Measurements from ENCODE around the gene DDA1. TPM values are rescaled to one million over a fixed set of nuclear protein-coding genes. Genes with fewer than 3 reads are reported as not detected.

The DDA1 gene
- total RNA-seq, 2 donors from 2014 or later = 8.9 to 13.5 TPM

DNA sequence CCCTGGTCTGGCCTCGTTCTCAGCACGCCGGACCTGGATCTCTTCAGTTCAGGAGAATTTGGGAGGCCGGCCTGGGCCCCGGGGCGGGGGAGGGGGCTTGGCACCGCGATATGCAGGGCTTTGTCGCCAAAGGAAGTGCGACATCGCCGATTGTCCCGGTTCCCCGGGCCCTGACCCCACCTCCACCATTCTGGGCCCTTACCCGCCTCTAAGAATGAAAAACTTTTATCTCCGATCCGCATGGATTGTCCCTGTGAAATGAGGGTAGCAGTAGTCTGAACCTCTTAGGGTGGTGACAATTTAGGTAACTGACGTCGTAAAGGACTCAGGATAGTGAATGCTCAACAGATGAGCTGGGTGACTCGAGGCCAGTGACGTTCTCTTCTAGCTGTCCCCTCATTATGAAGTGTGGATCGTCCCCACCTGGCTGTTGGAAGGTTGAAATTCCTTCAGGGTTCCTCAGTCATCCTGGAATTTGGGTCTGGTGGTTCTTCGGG lies 650 bp downstream of the DDA1 start:
- peak overlapping the region; percentile 35 to 62 for H3K27ac ChIP-seq
- ATAC-seq (ENCODE audit: insufficient number of reproducible peaks, low FRiP score, low read depth) = no peak
- H3K36me3 ChIP-seq = peaks cover 9% of the 10 kb centered on the region
- H3K27me3 ChIP-seq (replicated peaks; ENCODE audit: insufficient read depth) = no peaks in the 10 kb centered on the region
- DNase-seq (ENCODE audit: low spot score) = no peak
- TF ChIP-seq CTCF (IDR thresholded peaks at IDR 0.05) = no peak
- H3K4me1 ChIP-seq (ENCODE audit: control insufficient read depth in 1 of 2, low read depth in 2 of 2) = peaks cover 23 to 50% of the 10 kb centered on the region in 2 donors
- peak overlapping the region; percentile 91 for H3K4me3 ChIP-seq
- H3K9me3 ChIP-seq = no peaks in the 10 kb centered on the region

- Histone ChIP-seq H3K36me3 (peaks cover 18% of the 10 kb centered on the region), H3K4me1 (ENCODE audit: control insufficient read depth in 1 of 2, low read depth in 2 of 2) (peaks cover 18 to 38% of the 10 kb centered on the region in 2 donors), H3K27ac (no peak overlapping the region), H3K9me3 (no peaks in the 10 kb centered on the region), H3K4me3 (no peak overlapping the region), H3K27me3 (replicated peaks; ENCODE audit: insufficient read depth) (no peaks in the 10 kb centered on the region)
- ATAC-seq (ENCODE audit: insufficient number of reproducible peaks, low FRiP score, low read depth) (no peak), DNase-seq (ENCODE audit: low spot score) (no peak)
- no peak for TF ChIP-seq CTCF (IDR thresholded peaks at IDR 0.05)
Measured at GRCh38 chr19:17311455-17312188, 2.3 kb downstream of the DDA1 start.

- peaks cover 18% of the 10 kb centered on the region for H3K36me3 ChIP-seq
- H3K4me3 ChIP-seq = no peak overlapping the region
- no peaks in the 10 kb centered on the region for H3K9me3 ChIP-seq
- peaks cover 16 to 32% of the 10 kb centered on the region in 2 donors for H3K4me1 ChIP-seq (ENCODE audit: control insufficient read depth in 1 of 2, low read depth in 2 of 2)
- DNase-seq (ENCODE audit: low spot score) (no peak), ATAC-seq (ENCODE audit: insufficient number of reproducible peaks, low FRiP score, low read depth) (no peak)
- no peaks in the 10 kb centered on the region for H3K27me3 ChIP-seq (replicated peaks; ENCODE audit: insufficient read depth)
- no peak for TF ChIP-seq CTCF (IDR thresholded peaks at IDR 0.05)
- H3K27ac ChIP-seq = no peak overlapping the region
Measured at GRCh38 chr19:17312189-17313113, 3.1 kb downstream of the DDA1 start.

DNA sequence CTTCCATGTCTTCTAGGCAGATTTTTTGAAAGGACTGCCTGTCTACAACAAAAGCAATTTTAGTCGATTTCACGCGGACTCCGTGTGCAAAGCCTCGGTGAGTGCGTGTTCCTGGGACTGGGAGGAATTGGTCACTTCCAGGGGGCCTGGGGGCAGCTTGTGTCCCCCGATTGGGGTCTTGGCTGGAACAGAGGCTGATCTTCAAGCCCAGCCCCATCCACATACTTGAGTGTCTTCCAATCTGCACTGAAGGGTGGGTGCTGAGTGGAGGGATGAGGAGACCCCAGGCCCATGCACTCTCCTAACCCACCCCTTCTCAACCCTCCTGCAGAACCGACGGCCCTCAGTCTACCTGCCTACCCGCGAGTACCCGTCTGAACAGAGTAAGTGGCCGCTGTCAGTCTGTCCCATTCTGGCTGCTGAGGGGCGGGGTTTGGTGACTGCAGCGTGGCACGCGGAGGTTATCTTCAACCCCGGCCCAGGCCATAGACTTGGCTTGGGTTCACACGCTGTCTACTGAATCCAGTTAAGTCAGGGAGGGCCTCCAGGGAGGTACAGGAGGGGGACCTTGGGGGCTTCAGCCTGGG lies 4.7 kb downstream of the DDA1 start:
- DNase-seq (ENCODE audit: low spot score) = no peak
- Histone ChIP-seq H3K27me3 (replicated peaks; ENCODE audit: insufficient read depth) (no peaks in the 10 kb centered on the region), H3K4me1 (ENCODE audit: control insufficient read depth in 1 of 2, low read depth in 2 of 2) (peaks cover 16 to 25% of the 10 kb centered on the region in 2 donors), H3K4me3 (no peak overlapping the region), H3K36me3 (peaks cover 24% of the 10 kb centered on the region), H3K27ac (no peak overlapping the region), H3K9me3 (no peaks in the 10 kb centered on the region)
- TF ChIP-seq CTCF (IDR thresholded peaks at IDR 0.05) = no peak
- no peak for ATAC-seq (ENCODE audit: insufficient number of reproducible peaks, low FRiP score, low read depth)

- H3K27me3 ChIP-seq (replicated peaks; ENCODE audit: insufficient read depth) = no peaks in the 10 kb centered on the region
- no peak overlapping the region for H3K4me3 ChIP-seq
- TF ChIP-seq CTCF (IDR thresholded peaks at IDR 0.05) = no peak
- H3K4me1 ChIP-seq (ENCODE audit: control insufficient read depth in 1 of 2, low read depth in 2 of 2) = peaks cover 9 to 16% of the 10 kb centered on the region in 2 donors
- no peak overlapping the region for H3K27ac ChIP-seq
- H3K9me3 ChIP-seq = no peaks in the 10 kb centered on the region
- ATAC-seq (ENCODE audit: insufficient number of reproducible peaks, low FRiP score, low read depth) (no peak), DNase-seq (ENCODE audit: low spot score) (no peak)
- H3K36me3 ChIP-seq = peaks cover 38% of the 10 kb centered on the region
Measured at GRCh38 chr19:17318966-17319365, 9.6 kb downstream of the DDA1 start.
